H7 (cell line): ENCODE measurements around the gene METTL17. TPM values are rescaled to one million over a fixed set of nuclear protein-coding genes. Genes with fewer than 3 reads are reported as not detected.

Source experiments
- DNase-seq: peaks from one replicate; pipeline ENCODE4 v3.0.0; 2012
- H3K27me3 ChIP-seq: 2 replicates; pipeline ENCODE4 v1.6.0; 2011; ENCODE audit warnings: mild to moderate bottlenecking, low read length; ENCODE audit not compliant: control insufficient read depth, insufficient read depth
- H3K36me3 ChIP-seq: replicated peaks from 2 replicates; pipeline ENCODE4 v1.5.1; 2011; ENCODE audit warnings: low read length; ENCODE audit not compliant: control insufficient read depth, insufficient read depth
- H3K4me3 ChIP-seq: 2 replicates; pipeline ENCODE4 v1.5.1; 2011; ENCODE audit warnings: low read depth, mild to moderate bottlenecking, control low read depth, low read length, moderate library complexity; ENCODE audit not compliant: insufficient read depth
- total RNA-seq: library from RNA; depleted of rRNA; stranded (reverse); fragments of >200 nt; shearing (Covaris generic); gene quantifications from 2 replicates; pipeline ENCODE4 v1.2.3, GENCODE V29; 2014

Gene METTL17
- total RNA-seq, 1 experiment from 2014 or later, result 109 TPM

DNA sequence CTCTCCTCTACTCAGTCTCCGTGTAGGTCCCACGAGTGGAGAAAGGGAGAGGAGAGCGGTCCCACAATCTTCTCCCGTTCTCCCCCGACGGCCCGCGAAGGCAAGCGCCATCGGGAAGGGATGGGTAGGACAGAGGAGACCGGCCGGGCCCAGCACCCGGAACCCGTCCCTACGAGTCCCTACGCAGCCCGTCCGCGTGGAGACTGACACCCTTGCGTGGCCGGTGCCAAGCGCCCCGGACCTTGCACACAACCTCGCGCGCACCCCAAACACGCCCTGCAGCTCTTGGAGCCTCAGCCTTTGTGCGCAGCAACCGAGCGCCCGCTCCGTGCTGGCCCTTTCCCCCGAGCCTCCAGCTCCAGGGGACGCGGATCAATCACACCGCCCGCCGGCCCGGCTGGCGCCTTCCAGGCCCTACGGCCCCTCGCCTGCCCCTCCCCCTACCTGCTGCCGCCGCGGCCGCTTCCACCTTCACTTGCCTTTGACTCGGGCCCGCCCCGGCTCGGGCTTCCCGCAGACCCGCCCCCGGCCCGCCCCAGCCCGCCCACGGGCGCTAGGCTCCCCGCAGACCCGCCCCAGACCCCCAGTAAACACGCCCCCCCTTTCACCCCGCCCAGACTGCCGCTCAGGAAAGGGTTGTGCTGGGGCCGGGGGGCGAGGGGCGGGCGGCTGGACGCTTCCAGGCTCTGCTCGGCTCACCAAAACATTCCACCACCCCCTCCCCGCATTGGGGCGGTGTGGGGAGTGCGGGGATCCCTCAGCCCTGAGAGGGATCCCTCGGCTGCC is 35.0 kb downstream of the METTL17 start, which contains the start of gene NDRG2:
TSS of gene NDRG2 (minus strand) at position 477 of the 786 bp plus-strand sequence. CDS start 1,746 bp downstream, outside the sequence.
- H3K4me3 ChIP-seq, result peak within 1 kb of the TSS; percentile 81
- DNase-seq, result peak; percentile 98
- peaks cover 21% of the 10 kb centered on the region for H3K27me3 ChIP-seq
- H3K36me3 ChIP-seq, result no peaks in the 10 kb centered on the region

DNA sequence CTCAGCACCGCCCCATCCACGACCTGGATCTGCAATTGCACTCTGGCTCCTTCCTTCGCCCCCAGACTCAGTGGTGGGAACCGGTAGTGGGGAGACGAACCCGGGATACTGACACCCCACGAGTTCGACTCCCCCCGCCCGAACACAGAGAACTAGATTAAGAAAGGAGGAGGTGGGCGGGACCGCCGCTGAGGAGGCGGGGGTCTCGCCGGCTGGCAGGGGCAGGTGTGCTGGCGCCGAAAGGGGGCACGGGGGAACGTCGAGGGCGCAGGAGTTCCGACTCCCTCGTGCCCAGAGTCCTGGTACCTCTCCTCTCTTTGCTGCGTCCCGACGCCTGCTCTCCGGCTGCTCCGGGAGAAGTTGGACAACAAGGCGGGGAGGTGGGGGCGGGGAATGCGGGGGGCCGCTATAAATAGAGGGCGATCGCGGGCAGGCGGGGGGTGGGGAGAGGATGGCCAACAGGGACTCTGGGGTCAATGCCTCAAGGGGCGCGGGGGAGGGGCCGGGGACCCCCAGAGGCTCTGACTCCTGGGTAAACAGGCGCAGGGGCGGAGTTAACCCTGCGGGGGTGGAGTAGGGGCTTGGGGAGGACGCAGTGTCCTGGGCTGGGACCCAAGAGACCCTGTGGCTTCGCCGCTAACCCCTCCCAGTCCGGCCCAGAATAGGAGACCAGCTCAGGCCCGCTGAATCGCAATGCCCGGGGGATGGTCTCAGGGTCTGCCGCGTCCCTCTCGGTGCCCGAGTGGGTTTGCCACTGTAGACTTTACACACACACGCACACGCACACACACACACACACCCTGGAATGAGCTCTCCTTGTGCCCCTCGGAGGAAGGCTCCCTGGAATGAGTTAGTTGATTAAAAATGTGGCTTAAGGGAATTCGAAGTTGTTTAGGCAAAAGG is 35.8 kb downstream of the METTL17 start:
- Histone ChIP-seq H3K36me3 (no peaks in the 10 kb centered on the region), H3K27me3 (peaks cover 21% of the 10 kb centered on the region), H3K4me3 (peak overlapping the region; percentile 63)
- DNase-seq, result peak; percentile 90

GRCh38 chr14:21026274-21026987 is 36.7 kb downstream of the METTL17 start:
- DNase-seq, result peak; percentile 61
- Histone ChIP-seq H3K27me3 (peaks cover 21% of the 10 kb centered on the region), H3K4me3 (peak overlapping the region; percentile 63), H3K36me3 (no peaks in the 10 kb centered on the region)

DNA sequence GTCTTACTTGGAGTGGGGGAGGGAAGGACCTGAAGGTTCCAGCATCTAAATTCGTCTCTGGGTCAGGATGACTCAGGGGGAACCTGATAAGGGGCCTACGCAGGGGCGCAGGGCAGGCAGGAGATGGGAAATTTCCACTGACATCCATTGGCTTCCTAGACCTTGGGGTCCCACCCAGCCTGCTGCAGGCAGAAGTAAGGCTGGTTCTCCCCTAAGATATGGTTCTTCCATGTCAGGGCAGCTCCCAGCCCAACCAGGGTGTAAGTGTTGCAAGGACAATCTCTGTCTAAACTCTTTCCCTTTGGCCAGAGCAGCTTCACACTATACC is 37.2 kb downstream of the METTL17 start:
- H3K36me3 ChIP-seq, result no peaks in the 10 kb centered on the region
- no peak overlapping the region for H3K4me3 ChIP-seq
- peak; percentile 43 for DNase-seq
- peaks cover 21% of the 10 kb centered on the region for H3K27me3 ChIP-seq

- Histone ChIP-seq H3K36me3 (no peaks in the 10 kb centered on the region), H3K4me3 (no peak within 1 kb of the TSS), H3K27me3 (peaks cover 2% of the 10 kb centered on the region; the same call in 1 of the 2 replicates)
- DNase-seq, result no peak
These were observed 40.1 kb downstream of the METTL17 start, which contains the start of gene TPPP2 for GRCh38 chr14:21029917-21030316. Gene TPPP2 (plus strand): TSS chr14:21030217. CDS start chr14:21030582, 365 bp downstream.

GRCh38 chr14:21030531-21030930 is 40.8 kb downstream of the METTL17 start:
- DNase-seq, result no peak
- Histone ChIP-seq H3K4me3 (no peak overlapping the region), H3K36me3 (no peaks in the 10 kb centered on the region), H3K27me3 (peaks cover 2% of the 10 kb centered on the region; the same call in 1 of the 2 replicates)

DNA sequence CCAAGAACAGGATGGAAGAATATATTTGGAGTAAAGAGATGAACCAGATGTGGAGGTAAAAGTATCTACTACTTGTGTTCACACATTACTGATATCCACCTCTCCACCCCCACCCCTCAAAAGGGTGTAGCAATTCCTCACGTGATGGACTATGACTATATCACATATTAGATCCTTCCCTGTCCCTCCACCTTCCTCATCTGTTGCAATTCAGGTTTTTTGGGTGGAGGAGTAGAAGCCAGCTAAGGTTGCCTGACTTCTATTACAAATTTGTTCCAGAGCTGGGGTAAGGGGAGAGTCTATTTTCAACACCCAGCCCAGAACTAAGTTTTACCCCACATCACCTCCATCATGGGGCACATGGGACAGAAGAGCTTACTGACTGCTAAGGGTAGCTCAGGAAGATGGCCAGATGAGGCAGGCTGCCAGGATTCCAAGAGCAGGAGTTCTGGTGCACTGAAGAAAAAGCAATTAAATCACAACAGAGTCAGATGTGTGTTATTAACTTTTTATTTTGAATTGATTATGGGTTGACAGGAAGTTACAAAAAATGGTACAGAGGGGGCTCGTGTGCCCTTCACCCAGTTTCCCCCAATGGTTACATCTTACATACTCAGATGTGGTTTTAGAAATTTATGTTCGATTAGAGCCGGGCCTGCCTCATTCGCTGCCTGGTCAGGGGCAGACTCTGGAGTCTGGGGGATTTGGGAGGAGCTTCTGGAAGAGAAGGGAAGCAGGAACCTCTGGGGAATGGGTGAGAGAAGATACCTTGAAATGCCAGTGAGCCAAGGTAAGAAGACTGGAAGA is 42.7 kb downstream of the METTL17 start:
- Histone ChIP-seq H3K27me3 (no peaks in the 10 kb centered on the region; the same call in 1 of the 2 replicates), H3K36me3 (no peaks in the 10 kb centered on the region), H3K4me3 (no peak overlapping the region)
- no peak for DNase-seq

DNA sequence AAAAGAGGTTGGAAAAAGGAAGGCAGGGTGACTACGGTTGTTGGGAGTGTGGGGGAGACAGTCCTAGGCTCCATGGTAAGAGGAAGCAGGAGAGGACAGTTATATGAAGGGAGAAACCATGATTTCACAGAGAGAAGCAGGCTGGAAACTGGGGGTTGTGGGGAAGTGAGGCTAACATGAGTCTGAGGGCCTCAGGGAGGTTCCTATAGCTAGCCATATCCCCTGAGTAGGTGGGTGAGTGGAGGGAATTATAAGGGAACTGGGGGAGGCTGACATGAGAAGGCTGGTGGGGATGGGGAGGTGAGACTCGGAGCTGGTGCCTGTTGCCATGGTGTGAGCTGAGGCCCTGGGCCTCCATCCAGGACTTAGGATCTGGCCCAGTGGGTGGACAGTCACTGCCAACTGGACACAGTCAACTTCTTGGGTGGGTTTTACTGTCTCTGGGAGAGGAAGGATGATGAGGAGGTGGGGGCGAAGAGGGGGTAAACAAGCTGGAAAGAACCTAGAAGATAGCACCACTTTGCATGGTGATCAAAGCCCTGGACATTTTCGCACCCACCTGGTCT is 43.4 kb downstream of the METTL17 start:
- no peak overlapping the region for H3K4me3 ChIP-seq
- DNase-seq, result no peak

GRCh38 chr14:21034707-21035106 is 44.9 kb downstream of the METTL17 start, which contains the start of gene RNASE13:
Gene RNASE13 (minus strand): TSS chr14:21034807. CDS start chr14:21034288, 519 bp downstream.
- H3K27me3 ChIP-seq, result no peaks in the 10 kb centered on the region; the same call in 1 of the 2 replicates
- no peaks in the 10 kb centered on the region for H3K36me3 ChIP-seq
- no peak for DNase-seq
- no peak within 1 kb of the TSS for H3K4me3 ChIP-seq

More for the DNA sequence above, 43.4 kb downstream of the METTL17 start:
- Histone ChIP-seq H3K36me3 (no peaks in the 10 kb centered on the region), H3K27me3 (no peaks in the 10 kb centered on the region; the same call in 1 of the 2 replicates)

DNA sequence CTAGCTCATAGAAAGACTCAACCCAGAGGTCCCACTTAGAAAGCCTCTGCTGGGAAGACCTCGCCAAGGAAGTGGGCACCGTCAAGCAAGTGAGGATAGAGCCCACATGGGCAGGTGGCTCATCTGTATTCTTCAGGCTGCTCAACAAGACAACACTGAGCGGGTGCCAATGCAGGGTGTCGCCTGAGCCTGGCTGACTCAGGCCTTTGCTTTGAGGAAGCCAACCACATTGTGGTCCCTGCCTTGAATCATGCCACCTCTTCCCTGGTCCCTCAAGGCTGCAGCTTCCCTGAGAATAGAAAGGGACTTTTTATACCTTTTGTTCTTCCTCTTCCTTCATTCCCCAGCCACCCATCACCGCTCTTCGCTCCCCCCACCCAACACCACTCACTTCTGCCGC is 47.0 kb downstream of the METTL17 start:
- DNase-seq, result no peak
- H3K4me3 ChIP-seq, result no peak overlapping the region
- H3K36me3 ChIP-seq, result no peaks in the 10 kb centered on the region
- H3K27me3 ChIP-seq, result no peaks in the 10 kb centered on the region

DNA sequence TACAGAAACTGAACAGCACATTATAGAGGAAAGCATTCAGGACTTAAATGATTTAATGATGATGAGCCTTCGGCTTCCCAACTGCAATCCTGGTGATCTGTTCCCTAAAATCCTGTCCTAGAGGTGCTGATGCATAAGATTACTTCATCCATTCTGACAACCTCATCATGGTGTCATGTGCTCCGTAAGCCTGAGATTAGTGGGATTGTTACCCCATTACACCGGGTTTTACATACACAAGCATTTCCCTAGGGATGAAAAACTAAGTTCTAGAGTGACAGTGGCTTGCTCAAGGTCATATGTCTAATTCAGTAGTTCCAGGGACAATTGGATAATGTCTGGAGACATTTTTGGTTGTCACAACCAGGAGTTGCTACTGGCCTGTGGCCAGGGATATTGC is 47.4 kb downstream of the METTL17 start:
- no peak for DNase-seq
- Histone ChIP-seq H3K4me3 (no peak overlapping the region), H3K36me3 (no peaks in the 10 kb centered on the region), H3K27me3 (no peaks in the 10 kb centered on the region)

DNA sequence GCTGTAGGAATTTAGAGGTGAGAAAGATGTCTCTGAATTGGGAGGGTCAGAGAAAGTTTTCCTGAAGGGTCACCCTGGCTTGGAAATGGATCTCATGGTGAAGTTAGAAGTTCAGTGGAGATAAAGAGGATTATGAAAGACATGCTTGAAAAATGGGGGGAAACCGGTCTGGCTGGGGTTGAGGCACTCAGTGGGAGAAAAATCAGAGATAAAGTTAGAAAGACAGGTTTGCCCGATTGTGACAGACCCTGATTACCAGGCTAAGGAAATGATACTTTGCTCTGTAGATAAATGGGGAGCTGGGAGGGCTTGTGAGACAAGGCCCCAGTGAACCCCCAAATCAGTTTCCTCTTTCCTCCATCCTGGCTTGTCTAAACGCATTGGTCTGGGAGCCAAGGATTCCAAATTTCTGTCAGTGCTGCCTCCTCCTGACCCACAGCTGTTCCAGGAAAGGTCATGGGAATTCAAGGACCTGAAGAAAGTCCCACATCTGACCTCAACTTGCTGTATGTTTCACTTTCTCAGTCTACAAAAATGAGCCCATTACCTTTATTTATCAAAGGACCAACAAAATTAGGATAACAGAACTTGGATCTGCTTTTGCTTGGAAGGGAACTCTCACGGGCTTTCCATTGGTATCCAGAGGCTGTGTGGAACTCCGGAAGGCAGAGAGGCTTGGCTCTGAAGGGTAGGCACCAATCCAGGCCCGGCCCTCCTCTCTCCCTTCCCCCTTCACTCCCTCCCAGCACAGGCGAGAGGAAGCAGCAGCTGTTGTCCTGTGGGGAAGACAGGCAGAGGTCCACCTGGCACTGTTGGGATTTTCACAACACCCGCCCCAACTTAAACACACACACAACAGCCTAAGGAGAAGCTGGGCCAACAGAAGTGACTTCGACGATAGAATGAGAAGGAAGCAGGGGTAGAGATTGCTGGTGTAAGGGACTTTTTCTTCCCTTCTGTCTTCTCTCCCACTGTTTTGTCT is 49.0 kb downstream of the METTL17 start:
- H3K27me3 ChIP-seq, result no peaks in the 10 kb centered on the region; the same call in 1 of the 2 replicates
- no peak overlapping the region for H3K4me3 ChIP-seq
- H3K36me3 ChIP-seq, result no peaks in the 10 kb centered on the region
- peak; percentile 74 for DNase-seq
